SK-MEL-5 (cell line): ENCODE measurements around the gene ENAM. TPM values are rescaled to one million over a fixed set of nuclear protein-coding genes. Genes with fewer than 3 reads are reported as not detected.

Experiments
- DNase-seq: peaks from one replicate; pipeline ENCODE4 v3.0.0-alpha.2; 2016; ENCODE audit warnings: low read depth, low spot score
- in situ Hi-C: cut with HindIII; loops from 2 replicates; pipeline ENCODE4 v1.10.0; 2016; ENCODE audit warnings: low sequenced_read_pairs, high pct_unique_total_duplicates, low pct_unique_long_range_greater_than_20kb
- polyA plus RNA-seq, 2 experiments: library from polyadenylated mRNA; depleted of rRNA; stranded (reverse); fragments of >200 nt; gene quantifications; 2 replicates each; pipeline ENCODE4 v1.2.3, GENCODE V29; 2015
- total RNA-seq: library from RNA; depleted of rRNA; stranded (reverse); fragments of >200 nt; shearing (Covaris generic); gene quantifications from 2 replicates; pipeline ENCODE4 v1.2.3, GENCODE V29; 2014; rRNA removed

ENAM gene
- 0.08 TPM in 1 of 2 replicates, not detected in the other for total RNA-seq
- 0.34 TPM in 1 of 2 replicates, not detected in the other for polyA plus RNA-seq (2015; cell fraction: cytosol; rRNA removed)
- 0.09 and 0.22 TPM in 2 replicates for polyA plus RNA-seq (2015; cell fraction: nucleus; rRNA removed)

GRCh38 chr4:70628444-70628843 lies at the start of gene ENAM:
Gene ENAM, plus strand, starts transcription at chr4:70628744. Its CDS starts 757 bp downstream, at chr4:70629501.
- DNase-seq = no peak
- in situ Hi-C loops = no loop called here

- DNase-seq = no peak
- in situ Hi-C loops = no loop called here
Observed at GRCh38 chr4:70581980-70582379, 46.6 kb upstream of the ENAM start.

GRCh38 chr4:70583952-70584834 lies 44.4 kb upstream of the ENAM start:
- DNase-seq = peak; percentile 89
- in situ Hi-C loops = no loop called here

GRCh38 chr4:70586841-70587240 lies 41.7 kb upstream of the ENAM start:
- in situ Hi-C loops = no loop called here

GRCh38 chr4:70589785-70590184 lies 38.8 kb upstream of the ENAM start:
- in situ Hi-C loops = no loop called here
- DNase-seq = no peak

More at GRCh38 chr4:70586841-70587240, 41.7 kb upstream of the ENAM start:
- no peak for DNase-seq

GRCh38 chr4:70591955-70592582 lies 36.5 kb upstream of the ENAM start, which contains the start of gene AMBN:
Gene AMBN, plus strand, starts transcription at chr4:70592256. Its CDS starts 103 bp downstream, at chr4:70592359.
- in situ Hi-C loops = no loop called here
- DNase-seq = no peak

GRCh38 chr4:70594196-70594595 lies 34.3 kb upstream of the ENAM start:
- DNase-seq = no peak
- in situ Hi-C loops = no loop called here

- in situ Hi-C loops = no loop called here
- DNase-seq = no peak
Observed at GRCh38 chr4:70600305-70600704, 28.2 kb upstream of the ENAM start.

GRCh38 chr4:70600977-70601376 lies 27.6 kb upstream of the ENAM start:
- DNase-seq = no peak
- in situ Hi-C loops = no loop called here

- peak; percentile 85 for DNase-seq
- in situ Hi-C loops = no loop called here
Observed at GRCh38 chr4:70601422-70602039, 27.0 kb upstream of the ENAM start.

GRCh38 chr4:70603856-70604255 lies 24.7 kb upstream of the ENAM start:
- no peak for DNase-seq
- in situ Hi-C loops = no loop called here

GRCh38 chr4:70606459-70606858 lies 22.1 kb upstream of the ENAM start:
- in situ Hi-C loops = no loop called here
- DNase-seq = no peak

GRCh38 chr4:70607334-70607853 lies 21.1 kb upstream of the ENAM start:
- no peak for DNase-seq
- in situ Hi-C loops = no loop called here

GRCh38 chr4:70608324-70608723 lies 20.2 kb upstream of the ENAM start:
- in situ Hi-C loops = no loop called here
- no peak for DNase-seq

GRCh38 chr4:70613306-70614183 lies 15.0 kb upstream of the ENAM start:
- DNase-seq = peak; percentile 54
- in situ Hi-C loops = no loop called here

GRCh38 chr4:70614184-70614555 lies 14.4 kb upstream of the ENAM start:
- in situ Hi-C loops = no loop called here
- no peak for DNase-seq

GRCh38 chr4:70619288-70619687 lies 9.3 kb upstream of the ENAM start:
- in situ Hi-C loops = no loop called here

More at GRCh38 chr4:70619288-70619687, 9.3 kb upstream of the ENAM start:
- no peak for DNase-seq
